IPS-NIHi7 (cell line): ENCODE results near the gene SNRPB2.

Experiments used
- DNase-seq: peaks from one replicate; pipeline ENCODE4 v3.0.0; 2012; ENCODE audit warnings: mixed read lengths; ENCODE audit errors: extremely low spot score

Gene SNRPB2

DNA sequence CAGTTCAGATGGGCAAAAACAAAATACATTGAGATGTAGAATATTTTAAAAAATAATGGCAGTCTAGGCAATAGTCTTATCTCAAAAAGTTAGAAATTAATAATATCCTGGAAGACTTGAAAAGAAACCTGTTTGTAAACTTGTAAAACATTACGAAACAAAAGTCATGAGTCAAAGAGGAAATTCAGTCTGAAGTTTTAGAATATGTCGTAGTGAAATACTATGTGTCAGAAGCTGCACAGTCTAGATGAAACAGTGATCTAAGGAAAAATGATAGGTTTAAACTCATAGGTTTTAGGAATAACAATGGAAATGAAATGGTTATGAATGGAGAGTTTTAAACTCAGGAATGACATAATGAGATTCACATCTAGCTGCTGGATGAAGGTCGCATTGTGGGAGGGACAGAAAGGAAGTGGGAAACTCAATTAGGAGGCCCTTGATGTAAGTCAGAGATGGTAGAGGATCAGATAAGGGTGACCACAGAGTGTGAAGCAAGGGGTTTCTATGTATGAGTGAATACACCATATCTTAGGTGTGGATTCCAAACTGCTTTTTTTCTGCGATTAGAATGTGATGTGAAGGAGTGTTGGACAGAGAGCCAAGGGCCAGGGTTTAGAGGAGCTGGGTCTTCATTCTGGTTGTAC lies 2.8 kb downstream of the SNRPB2 start:
- DNase-seq: no peak

- no peak for DNase-seq
Observed at GRCh38 chr20:16740365-16741072, 10.7 kb downstream of the SNRPB2 start.

- no peak for DNase-seq
Observed at GRCh38 chr20:16744178-16744807, 14.5 kb downstream of the SNRPB2 start.

DNA sequence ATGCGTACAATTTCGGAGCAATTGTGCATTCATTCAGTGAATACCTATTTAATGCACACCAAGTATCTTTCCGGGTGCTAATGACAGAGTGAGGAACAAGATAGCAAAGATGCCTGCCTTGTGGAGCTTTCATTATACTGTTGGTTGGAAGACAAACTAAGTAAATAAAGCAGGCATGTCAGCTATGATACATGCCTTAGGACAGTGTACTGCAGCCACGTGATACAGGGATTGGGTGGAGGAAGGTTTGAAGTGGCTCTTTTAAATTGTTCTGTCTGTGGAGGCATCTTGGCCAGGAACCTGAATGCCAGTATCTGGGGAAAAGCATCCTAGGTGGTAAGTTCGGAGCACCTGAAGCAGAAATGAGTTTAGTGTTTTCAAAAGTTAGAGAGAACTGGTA lies 15.4 kb downstream of the SNRPB2 start:
- DNase-seq: no peak

- DNase-seq: peak; percentile 26
Observed at GRCh38 chr20:16747291-16747811, 17.5 kb downstream of the SNRPB2 start.

GRCh38 chr20:16748308-16748900 lies 18.6 kb downstream of the SNRPB2 start, which contains the start of gene OTOR:
Gene OTOR (plus strand): TSS chr20:16748358. CDS start chr20:16748402, 44 bp downstream.
- DNase-seq: no peak

- peak; percentile 57 for DNase-seq
Observed at GRCh38 chr20:16749573-16749972, 19.7 kb downstream of the SNRPB2 start.

DNA sequence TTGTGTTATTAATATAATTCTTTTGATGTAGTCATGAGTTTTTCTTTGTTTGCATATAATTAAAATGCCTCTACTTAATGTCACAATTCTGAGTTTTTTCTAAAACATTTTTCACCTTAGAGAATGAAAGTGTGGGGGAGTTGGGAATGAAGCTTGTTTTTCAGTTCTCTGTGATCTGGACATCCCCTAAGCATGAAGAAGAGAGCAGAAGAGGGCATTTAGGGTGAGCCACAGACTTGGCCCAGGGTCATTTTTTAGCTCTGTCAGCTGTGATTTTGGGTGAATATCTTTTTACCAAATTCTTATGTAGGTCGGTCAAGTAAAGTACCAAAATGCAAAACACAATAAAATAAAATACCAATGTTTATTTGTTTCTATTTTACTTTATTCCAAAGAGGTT lies 22.3 kb downstream of the SNRPB2 start:
- no peak for DNase-seq

GRCh38 chr20:16752901-16753300 lies 23.1 kb downstream of the SNRPB2 start:
- no peak for DNase-seq

GRCh38 chr20:16758454-16759180 lies 28.8 kb downstream of the SNRPB2 start:
- no peak for DNase-seq

GRCh38 chr20:16759181-16759563 lies 29.3 kb downstream of the SNRPB2 start:
- no peak for DNase-seq

- DNase-seq: no peak
Observed at GRCh38 chr20:16760431-16761304, 30.8 kb downstream of the SNRPB2 start.

DNA sequence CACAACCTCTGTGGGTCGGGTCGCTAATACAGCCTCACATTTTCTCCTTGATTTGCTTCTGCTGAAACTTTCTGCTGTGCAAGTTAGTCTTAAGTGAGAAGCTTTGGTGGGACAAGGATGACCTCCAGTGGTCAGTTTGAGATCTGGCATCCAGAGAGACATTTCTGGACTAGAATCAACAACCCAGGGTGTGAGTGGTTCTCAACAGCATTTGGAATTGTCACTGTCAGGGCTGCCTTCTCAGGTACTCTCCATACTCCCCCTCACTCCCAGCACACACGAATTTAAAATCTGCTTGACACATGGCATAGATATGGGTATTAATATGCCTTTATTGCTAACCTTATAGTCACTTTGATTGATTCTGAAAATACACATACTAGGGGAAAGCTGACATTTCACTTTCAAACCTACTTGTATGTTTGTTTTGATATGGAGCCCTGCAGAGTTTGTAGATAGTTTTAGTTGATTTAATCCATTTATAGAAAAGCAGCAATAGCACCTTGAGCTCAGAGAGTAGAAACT lies 31.5 kb downstream of the SNRPB2 start:
- peak; percentile 83 for DNase-seq

DNA sequence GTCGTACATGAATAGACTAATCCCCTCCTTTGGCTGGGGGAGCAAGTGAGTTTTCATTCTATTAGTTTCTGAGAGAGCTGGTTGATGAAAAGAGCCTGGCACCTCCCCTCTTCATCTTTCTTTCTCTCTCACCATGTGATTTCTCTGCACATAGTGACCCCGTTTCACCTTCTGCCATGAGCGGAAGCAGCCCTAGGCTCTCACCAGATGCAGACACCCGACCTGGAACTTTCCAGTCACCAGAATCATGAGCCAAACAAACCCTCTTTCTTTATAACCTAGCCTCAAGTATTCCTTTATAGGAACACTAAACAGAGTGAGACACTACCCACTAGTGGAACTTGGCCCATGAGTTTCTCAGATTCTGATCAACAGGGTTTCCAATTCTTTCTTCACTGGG lies 34.7 kb downstream of the SNRPB2 start:
- DNase-seq: no peak

- no peak for DNase-seq
Observed at GRCh38 chr20:16771213-16771612, 41.4 kb downstream of the SNRPB2 start.

DNA sequence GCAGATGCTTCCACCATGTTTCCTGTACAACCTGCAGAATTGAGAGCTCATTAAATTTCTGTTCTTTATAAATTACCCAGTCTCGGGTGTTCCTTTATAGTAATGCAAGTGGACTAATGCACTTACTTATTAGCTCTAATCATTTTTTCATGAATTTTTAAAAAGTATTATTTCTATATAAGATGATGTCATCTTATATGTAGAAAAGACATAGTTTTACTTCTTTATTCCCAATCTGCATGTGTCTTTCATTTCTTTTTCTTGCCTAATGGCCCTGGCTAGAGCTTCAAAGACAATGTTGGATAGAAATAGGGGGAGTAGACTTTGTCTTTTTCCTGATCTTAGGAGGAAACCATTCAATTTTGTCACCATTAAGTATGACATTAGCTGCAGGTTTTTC lies 46.1 kb downstream of the SNRPB2 start:
- DNase-seq: no peak

DNA sequence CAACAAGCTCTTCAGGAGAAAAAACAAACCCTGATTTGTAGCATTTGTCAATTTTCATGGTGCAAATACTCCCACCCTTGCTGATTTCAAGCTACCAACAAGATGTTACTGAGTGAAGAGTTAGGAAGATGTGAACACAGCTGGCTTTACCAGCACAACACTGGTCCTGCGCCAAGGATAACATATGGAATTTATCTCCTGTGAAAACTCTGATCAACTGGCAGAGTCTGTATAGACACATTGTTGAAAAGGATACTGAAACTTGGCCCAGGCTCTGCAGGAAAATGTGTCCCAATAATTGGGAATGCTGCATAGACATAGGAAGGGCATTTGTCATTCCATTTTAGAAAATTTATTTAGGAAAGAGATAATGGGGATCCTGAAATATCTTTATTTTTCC lies 47.3 kb downstream of the SNRPB2 start:
- DNase-seq: no peak

GRCh38 chr20:16778159-16778558 lies 48.3 kb downstream of the SNRPB2 start:
- no peak for DNase-seq

DNA sequence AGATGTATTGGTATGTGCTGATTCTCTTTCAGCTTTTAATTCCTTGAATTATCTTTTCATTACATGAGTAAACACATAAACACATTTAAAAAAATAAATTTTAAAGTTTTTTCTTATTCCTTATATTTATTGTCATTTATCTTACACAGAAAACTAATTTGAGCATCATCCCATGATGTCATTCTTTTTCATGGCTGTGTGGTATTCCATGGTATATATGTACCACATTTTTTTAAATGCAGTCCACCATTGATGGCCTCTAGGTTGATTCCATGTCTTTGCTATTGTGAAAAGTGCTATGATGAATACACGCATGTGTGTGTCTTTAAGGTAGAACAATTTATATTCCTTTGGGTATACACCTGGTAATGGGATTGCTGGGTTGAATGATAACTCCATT lies 51.7 kb downstream of the SNRPB2 start:
- no peak for DNase-seq

GRCh38 chr20:16785226-16785625 lies 55.4 kb downstream of the SNRPB2 start:
- DNase-seq: no peak
